HG02870 (cell line): ENCODE data around the gene AFAP1L1.
A peak's percentile ranks its signal among the peaks of the same experiment; 100 is the strongest.

Experiments
- ATAC-seq: cut with Tn5 transposase; IDR thresholded peaks from one replicate; pipeline ENCODE4 v1.9.1; 2021; ENCODE audit warnings: mild to moderate bottlenecking, moderate library complexity; ENCODE audit not compliant: unreplicated experiment

Gene AFAP1L1

DNA sequence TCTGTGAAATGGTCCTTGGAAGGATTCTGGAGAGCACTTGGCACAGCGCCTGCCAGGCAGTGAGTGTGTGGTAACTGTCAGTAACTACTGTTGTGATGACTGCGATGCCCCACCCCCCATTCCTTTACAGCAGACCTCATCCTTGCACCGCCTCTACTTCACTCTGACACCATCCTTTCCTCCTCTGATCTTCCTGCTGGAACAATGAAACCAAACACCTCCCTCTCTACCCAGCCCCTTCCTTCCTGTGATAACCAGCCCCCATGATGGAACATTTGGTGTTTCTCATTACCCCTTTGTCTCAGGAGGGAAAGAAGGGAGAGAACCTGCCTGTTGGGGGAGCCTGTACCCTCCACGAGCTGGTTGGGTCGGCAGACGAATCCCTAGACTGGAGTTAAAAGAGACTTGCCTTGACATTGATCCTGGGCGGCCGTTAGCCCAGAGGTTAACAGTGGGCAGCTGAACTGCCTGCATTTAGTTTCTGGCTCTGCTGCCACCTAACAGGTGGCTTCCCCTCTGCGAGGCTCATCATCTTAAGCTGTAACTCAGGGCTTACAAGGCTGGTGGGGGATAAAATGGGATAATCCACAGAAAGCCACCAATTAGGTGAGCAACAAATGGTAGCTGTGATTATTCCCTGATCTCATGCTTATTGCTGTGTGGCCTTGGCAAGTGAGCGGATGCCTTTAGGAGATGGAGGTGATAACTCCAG is 39.4 kb downstream of the AFAP1L1 start:
- ATAC-seq = no peak

DNA sequence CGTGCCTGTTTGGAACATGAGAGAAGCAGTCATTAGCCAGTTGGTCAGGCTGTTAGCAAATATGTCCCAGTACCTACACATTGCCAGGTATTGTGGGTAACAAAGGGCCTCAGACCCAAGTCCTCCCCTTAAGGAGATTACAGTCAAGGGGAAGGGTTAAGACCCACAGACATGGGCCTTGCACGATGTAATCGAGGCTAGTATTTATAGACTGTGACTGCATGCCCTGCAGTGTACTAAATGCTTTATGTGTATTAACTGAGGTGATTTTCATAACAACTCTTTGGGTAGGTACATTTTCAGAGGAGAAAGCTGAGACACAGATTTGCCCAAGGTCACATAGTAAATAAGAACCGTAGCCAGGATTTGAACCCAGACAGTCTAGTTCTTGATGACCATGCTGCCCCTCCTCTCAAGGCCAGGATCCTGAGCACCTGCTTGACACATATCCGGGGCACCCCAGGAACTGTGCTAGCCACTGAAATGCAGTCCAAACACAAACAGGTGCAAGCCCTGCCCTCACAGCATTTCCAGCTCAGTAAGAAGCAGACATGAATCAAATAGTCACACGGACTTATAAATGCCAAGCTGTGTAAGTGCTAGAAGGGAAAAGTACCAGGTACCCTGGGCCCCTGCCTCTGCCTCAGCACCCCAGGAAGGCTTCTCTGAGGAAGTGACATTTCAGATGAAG is 41.6 kb downstream of the AFAP1L1 start:
- no peak for ATAC-seq

DNA sequence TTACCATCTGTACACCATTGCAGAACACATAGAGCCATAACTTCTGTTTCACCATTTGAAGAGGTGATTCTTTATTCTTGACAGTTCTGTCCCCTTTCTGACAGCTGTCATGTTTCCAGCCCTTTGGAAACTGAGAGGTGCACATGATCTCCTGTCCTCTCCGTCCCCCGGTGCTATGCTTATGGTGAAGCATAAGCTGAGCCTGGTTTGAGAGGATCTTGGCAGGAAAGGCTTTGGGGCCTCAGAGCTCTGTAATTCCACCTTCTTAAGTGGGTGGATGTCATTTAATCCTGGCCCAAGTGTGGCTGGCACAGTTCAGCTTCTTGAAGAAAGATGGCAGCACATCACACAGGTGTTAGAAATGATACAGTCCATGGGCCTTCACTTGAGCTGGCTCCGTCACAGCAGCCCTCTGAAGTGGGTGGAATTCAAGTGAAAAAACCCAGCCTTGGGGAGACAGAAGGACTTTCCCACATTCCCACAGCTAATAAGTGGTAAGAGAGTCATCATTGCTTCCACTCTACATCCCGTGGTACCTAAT is 43.0 kb downstream of the AFAP1L1 start:
- ATAC-seq = no peak

DNA sequence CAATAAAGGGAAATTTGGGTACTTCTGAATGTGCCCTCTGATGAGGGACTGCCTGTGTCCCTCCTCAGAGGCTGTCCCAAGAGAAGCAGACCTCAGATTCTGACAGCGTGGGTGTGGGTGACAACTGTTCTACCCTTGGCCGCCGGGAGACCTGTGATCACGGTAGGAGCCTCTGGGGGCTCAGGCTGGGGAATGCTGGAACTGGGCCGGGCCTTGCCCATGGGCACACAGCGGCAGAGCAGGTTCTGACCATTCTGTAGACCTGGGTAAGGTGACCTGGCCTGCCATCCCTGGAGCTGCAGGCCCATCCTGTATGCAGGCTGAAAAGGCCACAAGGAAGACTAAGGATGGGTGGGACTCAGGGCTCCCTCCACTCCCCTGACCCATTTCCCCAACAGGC is 44.1 kb downstream of the AFAP1L1 start:
- no peak for ATAC-seq

DNA sequence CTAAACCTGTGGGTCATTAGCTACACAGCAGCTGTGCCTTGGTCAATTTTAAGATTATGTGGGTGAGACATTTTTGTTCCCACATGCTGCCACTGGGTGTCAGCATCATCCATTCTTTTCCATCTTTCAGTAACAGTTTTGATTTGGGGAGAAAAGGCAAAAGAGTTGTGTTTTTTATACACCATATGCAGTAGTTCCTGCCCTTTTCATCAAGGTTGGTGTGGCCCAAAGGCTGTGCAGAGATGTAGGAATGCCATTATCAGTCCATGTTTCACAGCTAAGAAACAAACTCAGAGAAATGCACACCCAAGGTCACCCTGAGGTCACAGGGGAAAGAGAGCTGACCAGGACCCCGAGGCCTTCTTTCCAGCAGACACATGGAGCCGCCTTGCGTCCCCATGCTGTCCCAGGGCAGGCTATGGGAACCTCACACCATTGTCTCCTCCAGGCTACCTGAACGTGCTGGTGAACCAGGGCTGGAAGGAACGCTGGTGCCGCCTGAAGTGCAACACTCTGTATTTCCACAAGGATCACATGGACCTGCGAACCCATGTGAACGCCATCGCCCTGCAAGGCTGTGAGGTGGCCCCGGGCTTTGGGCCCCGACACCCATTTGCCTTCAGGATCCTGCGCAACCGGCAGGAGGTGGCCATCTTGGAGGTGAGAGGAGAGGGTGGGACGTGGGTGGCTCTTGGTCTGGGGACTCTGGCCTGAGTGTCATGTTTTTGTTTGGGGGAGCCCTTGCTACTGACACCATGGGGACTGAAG is 45.8 kb downstream of the AFAP1L1 start:
- peak; percentile 70 for ATAC-seq

DNA sequence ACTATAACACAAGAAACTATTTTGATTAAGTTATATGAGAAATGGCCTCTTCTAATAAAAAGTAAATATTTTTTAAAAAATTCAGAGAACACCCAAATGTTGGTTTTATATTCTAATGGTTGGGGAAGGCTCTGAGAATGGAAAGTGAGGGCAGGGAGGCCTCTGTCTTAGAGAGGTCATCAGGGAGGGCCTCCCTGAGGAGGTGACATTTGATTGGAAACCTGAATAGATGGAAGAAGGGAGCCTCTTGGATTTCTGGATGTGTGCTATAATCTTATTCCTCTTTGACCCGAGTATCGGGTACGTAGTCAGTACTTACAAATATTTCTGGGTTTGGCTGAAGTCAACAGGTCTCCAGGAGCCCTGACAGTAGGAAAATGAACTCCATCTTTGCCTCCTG is 47.5 kb downstream of the AFAP1L1 start:
- ATAC-seq = no peak

DNA sequence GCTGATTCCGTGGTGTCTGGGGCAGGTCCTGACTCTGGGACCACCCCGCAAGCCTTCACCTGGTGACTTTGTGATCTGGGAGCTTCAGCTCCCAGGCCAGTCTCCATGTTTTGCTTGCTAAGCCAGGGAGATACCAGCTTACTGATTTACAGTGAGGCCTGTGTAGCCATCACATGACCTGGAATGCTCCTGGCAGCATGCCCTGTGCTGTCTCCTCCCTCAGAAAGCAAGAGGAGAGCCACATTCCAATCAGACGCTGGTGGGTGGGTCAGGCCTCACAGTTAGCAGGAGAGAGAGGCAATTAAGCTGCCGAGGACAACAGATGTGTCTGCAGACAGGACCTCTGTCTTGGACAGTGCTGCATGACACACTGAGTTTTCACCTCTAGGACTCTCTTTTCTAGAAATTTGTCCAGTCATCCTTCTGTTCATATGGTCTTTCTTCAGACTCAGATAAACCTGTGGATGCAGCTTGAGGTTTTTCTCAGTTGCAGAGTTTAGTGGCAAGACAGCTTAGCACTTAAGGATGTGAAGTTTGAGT is 49.2 kb downstream of the AFAP1L1 start:
- ATAC-seq = no peak

DNA sequence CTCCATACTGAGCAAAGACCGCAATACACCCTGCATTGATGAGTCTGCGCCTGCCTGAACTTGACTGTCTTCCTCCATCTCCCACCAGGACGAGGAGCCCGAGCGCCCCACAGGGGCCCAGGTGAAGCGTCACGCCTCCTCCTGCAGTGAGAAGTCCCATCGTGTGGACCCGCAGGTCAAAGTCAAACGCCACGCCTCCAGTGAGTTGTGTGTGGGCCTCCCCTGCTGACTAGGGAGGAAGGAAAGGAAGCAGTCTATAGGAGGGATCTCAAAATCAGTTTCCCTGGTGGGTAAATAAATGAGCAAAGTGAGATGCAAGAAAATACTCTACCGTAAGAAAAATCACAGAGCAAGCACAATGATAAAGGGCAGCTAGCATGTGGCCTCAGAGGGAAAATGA is 50.9 kb downstream of the AFAP1L1 start:
- no peak for ATAC-seq

DNA sequence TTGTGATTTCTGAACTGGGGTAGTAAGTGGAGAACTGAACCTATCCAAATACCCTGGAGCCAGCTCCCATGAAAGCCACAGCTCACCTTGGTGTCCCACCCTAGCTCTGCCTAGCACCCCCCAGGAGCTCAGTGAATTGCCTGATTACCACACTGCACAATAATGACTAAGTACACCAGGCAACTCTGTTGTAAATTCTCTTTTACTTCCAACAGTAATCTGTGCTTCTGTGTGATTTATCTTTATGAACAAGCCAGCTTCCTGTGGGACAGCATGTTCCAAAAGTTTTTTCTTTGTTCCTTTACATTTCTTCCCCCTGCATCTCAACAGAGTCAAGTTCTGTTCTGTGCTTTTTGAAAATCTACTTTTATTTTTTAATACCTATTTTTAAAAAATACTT is 51.6 kb downstream of the AFAP1L1 start:
- ATAC-seq = no peak

DNA sequence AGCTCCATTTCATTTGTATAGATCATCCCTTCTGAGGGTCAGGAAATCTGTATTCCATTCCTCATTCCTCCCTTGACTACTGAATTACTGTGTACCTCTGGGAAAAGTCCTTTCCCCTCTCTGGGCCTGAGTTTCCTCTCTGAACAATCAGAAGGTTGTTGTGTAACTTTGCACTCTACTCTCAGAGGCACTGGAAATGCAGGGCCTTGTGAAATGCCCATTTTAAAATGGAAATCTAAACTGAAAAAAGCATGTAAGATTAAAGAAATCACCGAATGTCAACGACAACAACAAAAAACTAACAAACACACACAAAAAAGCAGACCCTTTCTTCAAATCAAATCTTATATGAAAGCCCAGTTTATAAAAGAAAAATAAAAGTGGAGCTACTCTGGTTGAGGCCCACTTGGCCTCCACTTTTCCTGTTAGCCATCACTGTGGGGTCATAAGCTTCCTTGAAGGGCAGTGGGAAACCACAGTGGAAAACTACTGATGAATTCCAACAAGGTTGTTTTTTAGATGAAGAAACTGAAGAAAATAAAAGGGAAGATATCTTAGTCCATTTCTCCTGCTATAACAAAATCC is 52.1 kb downstream of the AFAP1L1 start:
- no peak for ATAC-seq

DNA sequence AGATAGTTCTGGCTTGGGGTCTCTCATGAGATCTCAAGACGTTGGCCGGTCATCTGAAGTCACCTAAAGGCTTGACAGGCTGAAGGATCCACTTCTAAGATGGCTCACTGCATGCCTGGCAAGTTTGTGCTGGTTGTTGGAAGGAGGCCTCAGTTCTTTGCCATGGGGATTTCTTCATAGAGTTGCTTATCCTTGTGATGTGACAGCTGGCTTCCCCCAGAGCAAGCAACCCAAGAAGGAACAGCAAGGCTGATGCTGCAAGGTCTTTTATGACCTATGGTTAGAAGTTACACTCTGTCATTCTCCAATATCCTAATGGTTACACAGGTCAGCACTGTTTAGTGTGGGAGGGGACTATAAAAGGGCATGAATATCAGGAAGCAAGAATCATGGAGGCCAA is 53.0 kb downstream of the AFAP1L1 start:
- ATAC-seq = no peak

DNA sequence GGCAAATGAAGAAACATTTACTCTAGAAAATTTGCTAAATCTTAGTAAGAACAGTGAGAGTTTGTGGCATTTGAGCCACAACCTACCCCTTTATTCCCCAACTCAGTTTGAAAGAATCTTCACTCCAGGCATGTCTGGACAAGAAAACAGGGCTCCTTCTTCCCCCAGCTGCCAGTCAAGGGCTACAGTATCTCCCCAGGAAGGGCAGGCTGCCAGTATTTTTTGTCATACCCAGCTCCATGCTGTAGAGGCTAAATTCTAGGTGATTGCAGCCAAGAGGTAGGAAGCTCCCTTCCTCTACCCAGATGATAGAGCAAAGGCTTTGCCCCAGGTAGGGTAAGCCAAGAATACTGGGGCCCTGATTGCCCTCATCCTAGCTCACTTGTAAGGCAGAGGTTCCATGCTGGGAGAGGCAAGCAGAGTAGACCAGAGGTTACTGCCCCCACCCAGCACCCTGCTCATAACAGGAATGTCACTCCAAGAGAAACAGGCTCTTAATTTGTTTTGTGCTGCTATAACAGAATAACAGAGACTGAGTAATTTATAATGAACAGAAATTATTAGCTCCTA is 53.6 kb downstream of the AFAP1L1 start:
- no peak for ATAC-seq

DNA sequence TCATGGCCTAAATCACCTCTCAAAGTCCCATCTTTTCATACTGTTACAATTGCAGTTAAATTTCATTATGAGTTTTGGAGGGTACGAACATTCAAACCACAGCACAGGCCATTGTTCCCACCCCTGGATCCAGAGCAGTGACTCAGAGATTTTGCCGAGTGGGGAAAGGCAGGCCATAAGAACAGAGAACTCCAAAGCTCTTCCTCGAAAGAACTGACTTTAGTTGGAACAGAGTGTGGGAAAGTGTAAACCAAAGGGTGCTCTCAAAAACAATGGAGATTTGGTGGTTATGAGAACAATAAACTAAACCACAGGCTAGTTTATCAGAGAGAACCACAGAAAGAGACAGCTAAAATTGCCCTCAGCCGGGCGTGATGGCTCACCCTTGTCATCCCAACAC is 54.2 kb downstream of the AFAP1L1 start:
- ATAC-seq = no peak

DNA sequence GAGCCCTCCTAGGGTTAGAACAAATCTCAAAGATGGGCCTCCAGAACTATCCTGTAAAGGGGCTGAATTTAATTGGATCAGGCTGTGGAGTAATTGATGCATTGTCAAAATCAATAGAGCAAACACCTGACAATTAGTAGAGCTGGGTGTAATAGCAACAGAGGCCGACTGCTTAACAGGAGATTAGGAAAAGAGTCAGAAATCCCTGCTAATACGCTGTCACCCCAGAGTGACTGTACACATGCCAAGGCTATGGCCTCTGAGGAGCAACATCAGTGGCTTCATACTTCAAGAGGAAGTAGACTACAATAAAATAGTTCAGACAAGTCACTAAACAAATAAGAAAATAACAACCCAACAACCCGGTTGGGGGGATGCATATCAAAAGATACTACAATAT is 55.0 kb downstream of the AFAP1L1 start:
- ATAC-seq = no peak

DNA sequence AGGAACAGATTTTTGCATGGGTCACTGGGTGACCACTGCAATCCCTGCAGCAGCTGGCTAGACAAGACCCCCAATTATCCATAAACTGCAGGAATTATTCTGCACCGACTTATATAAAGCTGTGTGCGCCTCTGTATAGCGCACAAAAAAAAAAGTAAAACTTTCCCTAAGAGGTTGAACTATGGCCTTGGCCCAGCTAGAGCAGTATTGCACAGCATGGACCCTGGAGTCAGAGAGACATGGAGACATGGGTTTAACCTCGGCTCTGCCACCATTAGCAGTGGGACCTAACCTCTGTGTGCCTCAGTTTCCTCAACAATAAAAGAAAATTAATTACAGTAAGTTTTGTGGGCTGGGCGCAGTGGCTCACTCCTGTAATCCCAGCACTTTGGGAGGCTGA is 56.5 kb downstream of the AFAP1L1 start:
- no peak for ATAC-seq

DNA sequence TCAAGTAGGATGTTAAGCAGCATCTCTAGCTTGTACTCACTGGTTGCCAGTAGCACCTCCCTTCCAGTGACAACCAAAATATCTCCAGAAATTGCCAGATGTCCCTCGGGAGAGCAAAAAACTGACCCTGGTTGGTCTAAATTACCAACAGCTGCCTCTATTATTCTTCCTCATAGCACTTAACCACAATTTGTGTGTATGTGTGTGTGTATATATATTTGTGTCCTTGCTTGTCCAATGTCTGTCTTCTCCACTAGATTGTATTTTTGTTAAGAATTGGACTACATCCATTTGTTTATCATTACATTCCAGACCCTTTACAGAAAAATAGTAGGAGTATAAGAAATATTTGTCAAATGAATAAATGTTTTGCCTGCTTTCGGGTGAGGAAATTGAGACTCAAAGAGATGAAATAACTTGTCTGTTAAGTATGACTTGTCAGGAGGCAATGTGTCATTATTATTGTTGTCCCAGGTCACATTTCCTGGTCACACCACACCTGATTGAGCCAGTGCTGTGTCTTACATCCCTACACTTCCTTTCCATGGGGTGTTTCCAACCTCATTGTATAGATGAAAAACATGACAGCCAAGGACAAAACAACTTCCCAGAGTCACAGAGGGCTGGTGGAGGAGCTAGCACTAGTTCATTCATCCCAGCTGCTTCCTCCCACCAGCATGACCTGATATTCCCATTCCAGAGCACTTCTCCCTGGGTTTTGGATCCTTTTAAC is 62.2 kb downstream of the AFAP1L1 start:
- ATAC-seq = no peak

DNA sequence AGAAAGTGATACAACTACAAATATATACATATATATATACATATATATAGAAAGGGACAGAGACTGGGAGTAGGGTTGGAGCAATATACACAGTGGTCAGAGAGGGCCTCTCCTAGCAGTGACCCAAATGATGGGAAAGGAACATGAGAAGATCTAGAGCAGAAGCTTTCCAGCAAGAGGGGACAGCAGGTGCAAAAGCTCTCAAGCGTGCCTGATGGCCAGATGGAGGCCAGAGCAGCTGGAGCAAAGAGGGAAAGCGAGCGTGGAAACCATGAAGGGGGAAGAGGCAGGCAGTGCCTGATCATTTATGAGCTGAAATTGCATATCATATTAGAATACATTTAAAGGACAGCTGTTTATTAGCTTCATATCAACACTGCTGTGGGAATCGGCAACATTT is 66.1 kb downstream of the AFAP1L1 start:
- no peak for ATAC-seq

DNA sequence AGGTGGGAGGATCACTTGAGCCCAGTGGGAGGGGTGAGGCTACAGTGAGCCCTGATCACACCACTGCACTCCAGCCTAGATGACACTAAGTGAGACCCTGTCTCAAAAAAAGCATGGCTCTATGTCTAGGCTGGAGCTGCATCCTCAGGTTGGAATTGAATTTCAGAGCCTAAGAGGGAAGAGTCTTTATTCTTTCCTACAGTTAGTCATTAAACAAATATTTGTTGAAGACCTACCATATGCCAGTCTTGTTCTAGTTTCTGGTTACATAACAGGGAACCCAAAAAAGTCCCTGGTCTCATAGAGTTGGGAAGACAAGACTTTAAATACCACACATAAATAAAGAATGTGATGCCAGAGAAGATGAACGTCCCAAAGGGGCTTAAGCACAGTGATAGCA is 66.7 kb downstream of the AFAP1L1 start:
- ATAC-seq = no peak

DNA sequence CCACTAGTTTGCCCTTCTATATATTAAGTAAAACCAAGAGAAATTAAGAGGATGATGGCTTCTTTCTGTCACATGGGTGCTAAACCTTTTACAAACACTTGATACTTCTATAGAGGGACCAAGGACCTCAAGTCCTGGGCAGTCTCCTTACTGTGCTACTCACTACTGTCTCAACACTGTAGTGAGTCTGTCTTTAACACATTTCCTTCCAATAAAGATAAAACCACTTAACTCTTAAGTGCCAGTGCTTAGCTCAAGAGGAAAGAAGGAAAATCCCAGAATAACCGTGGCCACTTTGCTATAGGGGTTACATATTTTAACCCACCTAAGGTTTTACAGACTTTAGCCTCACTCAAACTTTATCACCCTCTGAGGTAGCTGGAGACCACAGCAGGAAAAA is 69.3 kb downstream of the AFAP1L1 start:
- ATAC-seq = no peak

DNA sequence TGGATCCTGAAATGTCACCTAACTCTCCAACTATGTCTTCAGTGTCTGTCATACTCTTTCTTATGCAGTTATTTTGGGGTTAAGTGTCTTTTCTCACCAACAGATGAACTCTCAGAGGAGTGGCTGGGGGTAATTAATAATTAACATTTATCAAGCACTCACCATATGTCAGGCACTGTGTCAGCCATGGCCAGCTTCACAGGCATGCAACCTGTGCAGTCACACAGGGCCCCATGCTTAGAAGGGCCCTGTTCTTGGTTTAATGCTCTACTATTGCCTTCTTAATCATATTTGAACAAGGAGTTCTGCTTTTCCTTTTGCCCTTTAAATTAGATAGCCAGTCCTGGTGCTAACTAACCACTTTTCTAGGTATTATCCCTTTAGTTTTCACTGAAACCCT is 70.2 kb downstream of the AFAP1L1 start:
- no peak for ATAC-seq
